ENCODE results near the gene SYS1. TPM values are rescaled to one million over a fixed set of nuclear protein-coding genes. Genes with fewer than 3 reads are reported as not detected.
"Not testable (repeated sequence)": the region's sequence is repeated elsewhere in the genome, so short reads cannot be mapped to it uniquely, and the experiment has no call there.

The SYS1 gene
- total RNA-seq, 1 experiment from 2014 or later, result 32.3 TPM

- H3K36me3 ChIP-seq, result peaks cover 49% of the 10 kb centered on the region
- no peaks in the 10 kb centered on the region for H3K9me3 ChIP-seq
- H3K27me3 ChIP-seq, result no peaks in the 10 kb centered on the region
- no peak for DNase-seq
- peak overlapping the region; percentile 95 for H3K4me3 ChIP-seq
Observed at GRCh38 chr20:45347297-45347935, 15.5 kb upstream of the SYS1 start.

- Histone ChIP-seq H3K36me3 (peaks cover 42% of the 10 kb centered on the region), H3K9me3 (no peaks in the 10 kb centered on the region), H3K4me3 (peak within 1 kb of the TSS; percentile 95), H3K27me3 (no peaks in the 10 kb centered on the region)
- peak; percentile 87 for DNase-seq
Observed at GRCh38 chr20:45347936-45348778, 14.8 kb upstream of the SYS1 start, which contains the start of gene SDC4. TSS of gene SDC4 (minus strand) at chr20:45348424. CDS start at chr20:45348384, 40 bp downstream.

GRCh38 chr20:45350217-45350616 is 12.7 kb upstream of the SYS1 start:
- peaks cover 23% of the 10 kb centered on the region for H3K36me3 ChIP-seq
- DNase-seq, result no peak
- H3K4me3 ChIP-seq, result no peak overlapping the region
- no peaks in the 10 kb centered on the region for H3K9me3 ChIP-seq
- H3K27me3 ChIP-seq, result no peaks in the 10 kb centered on the region

GRCh38 chr20:45350795-45351194 is 12.2 kb upstream of the SYS1 start:
- DNase-seq, H3K27me3 ChIP-seq: not testable (repeated sequence)

GRCh38 chr20:45352729-45353128 is 10.2 kb upstream of the SYS1 start:
- H3K36me3 ChIP-seq, result no peaks in the 10 kb centered on the region; the same call in 1 of the 2 replicates
- DNase-seq, result no peak
- no peak overlapping the region for H3K4me3 ChIP-seq
- no peaks in the 10 kb centered on the region for H3K27me3 ChIP-seq
- no peaks in the 10 kb centered on the region for H3K9me3 ChIP-seq

More at GRCh38 chr20:45350795-45351194, 12.2 kb upstream of the SYS1 start:
- not testable (repeated sequence) for H3K4me3 ChIP-seq, H3K9me3 ChIP-seq
- H3K36me3 ChIP-seq, result peaks cover 18% of the 10 kb centered on the region

- Histone ChIP-seq H3K9me3 (no peaks in the 10 kb centered on the region), H3K4me3 (no peak overlapping the region), H3K36me3 (no peaks in the 10 kb centered on the region), H3K27me3 (no peaks in the 10 kb centered on the region)
- DNase-seq, result no peak
Observed at GRCh38 chr20:45353746-45354145, 9.2 kb upstream of the SYS1 start.

- Histone ChIP-seq H3K9me3 (no peaks in the 10 kb centered on the region), H3K36me3 (no peaks in the 10 kb centered on the region), H3K27me3 (no peaks in the 10 kb centered on the region), H3K4me3 (peak overlapping the region; percentile 9)
- no peak for DNase-seq
Observed at GRCh38 chr20:45354423-45355208, 8.3 kb upstream of the SYS1 start.

GRCh38 chr20:45355209-45356084 is 7.5 kb upstream of the SYS1 start:
- Histone ChIP-seq H3K27me3 (no peaks in the 10 kb centered on the region), H3K36me3 (no peaks in the 10 kb centered on the region), H3K4me3 (peak overlapping the region; percentile 9), H3K9me3 (no peaks in the 10 kb centered on the region)
- peak; percentile 66 for DNase-seq

GRCh38 chr20:45358282-45359068 is 4.5 kb upstream of the SYS1 start:
- Histone ChIP-seq H3K36me3 (0 out of 2 replicates have a peak, but pooled peaks cover 2% of the 10 kb centered on the region), H3K9me3 (no peaks in the 10 kb centered on the region), H3K4me3 (no peak overlapping the region), H3K27me3 (no peaks in the 10 kb centered on the region)
- peak; percentile 74 for DNase-seq

GRCh38 chr20:45359069-45359405 is 3.9 kb upstream of the SYS1 start:
- Histone ChIP-seq H3K36me3 (0 out of 2 replicates have a peak, but pooled peaks cover 2% of the 10 kb centered on the region), H3K9me3 (no peaks in the 10 kb centered on the region), H3K27me3 (no peaks in the 10 kb centered on the region), H3K4me3 (no peak overlapping the region)
- DNase-seq, result no peak

- no peaks in the 10 kb centered on the region for H3K27me3 ChIP-seq
- no peaks in the 10 kb centered on the region for H3K9me3 ChIP-seq
- H3K4me3 ChIP-seq, result no peak overlapping the region
- DNase-seq, result peak; percentile 65
- H3K36me3 ChIP-seq, result peaks cover 2% of the 10 kb centered on the region; the same call in 1 of the 2 replicates
Observed at GRCh38 chr20:45359406-45360148, 3.4 kb upstream of the SYS1 start.

GRCh38 chr20:45361793-45362192 is 1.2 kb upstream of the SYS1 start:
- peaks cover 24% of the 10 kb centered on the region for H3K36me3 ChIP-seq

GRCh38 chr20:45363611-45364492 is 896 bp downstream of the SYS1 start:
- no peak for DNase-seq

More at GRCh38 chr20:45361793-45362192, 1.2 kb upstream of the SYS1 start:
- no peak for DNase-seq
- H3K4me3 ChIP-seq, result no peak overlapping the region
- H3K27me3 ChIP-seq, result no peaks in the 10 kb centered on the region
- no peaks in the 10 kb centered on the region for H3K9me3 ChIP-seq

GRCh38 chr20:45365444-45365970 is 2.6 kb downstream of the SYS1 start:
- Histone ChIP-seq H3K36me3 (peaks cover 45% of the 10 kb centered on the region), H3K27me3 (no peaks in the 10 kb centered on the region), H3K4me3 (no peak overlapping the region), H3K9me3 (no peaks in the 10 kb centered on the region)
- DNase-seq, result no peak

More at GRCh38 chr20:45363611-45364492, 896 bp downstream of the SYS1 start:
- Histone ChIP-seq H3K9me3 (no peaks in the 10 kb centered on the region), H3K4me3 (peak overlapping the region; percentile 93), H3K36me3 (peaks cover 41% of the 10 kb centered on the region), H3K27me3 (no peaks in the 10 kb centered on the region)

Data from MG63 (cell line).